ENCODE measurements around the gene MGRN1.

MGRN1 gene

DNA sequence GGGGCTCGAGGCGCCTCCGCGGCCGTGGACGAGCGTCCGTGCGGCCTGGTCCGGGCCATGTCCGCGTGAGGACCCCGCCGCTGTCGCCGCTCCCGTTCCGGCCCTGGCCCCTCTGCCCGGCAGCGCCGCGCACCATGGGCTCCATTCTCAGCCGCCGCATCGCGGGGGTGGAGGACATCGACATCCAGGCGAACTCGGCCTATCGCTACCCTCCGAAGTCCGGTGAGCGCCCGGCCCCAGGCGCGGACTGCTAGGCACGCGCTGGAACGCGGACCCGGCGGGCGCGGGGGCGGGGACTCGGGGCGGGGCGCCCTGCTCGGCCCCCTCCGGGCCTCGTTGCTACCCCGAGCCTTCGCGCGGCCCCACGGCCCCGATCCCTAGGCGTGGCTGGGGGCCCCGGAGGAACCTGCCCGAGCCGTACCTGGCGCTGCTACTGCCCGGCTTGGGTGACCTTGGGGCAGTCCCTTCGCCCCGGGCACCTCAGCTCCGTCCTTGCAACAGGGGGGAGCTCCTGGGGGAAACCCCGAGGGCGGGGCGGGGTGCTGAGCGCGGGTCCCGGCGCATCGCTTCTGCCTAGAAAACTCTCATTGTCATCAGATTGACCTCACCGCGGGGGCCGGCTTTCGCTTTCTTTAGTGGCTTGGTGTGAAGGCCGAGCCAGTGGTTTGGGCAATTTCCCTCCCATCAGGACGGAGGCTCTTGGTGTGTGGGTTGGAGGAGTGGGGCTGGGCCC, 367 bp downstream of the MGRN1 start:
- peak; percentile 62 to 68 for DNase-seq (ENCODE audit: low read depth in 2 of 2)

DNA sequence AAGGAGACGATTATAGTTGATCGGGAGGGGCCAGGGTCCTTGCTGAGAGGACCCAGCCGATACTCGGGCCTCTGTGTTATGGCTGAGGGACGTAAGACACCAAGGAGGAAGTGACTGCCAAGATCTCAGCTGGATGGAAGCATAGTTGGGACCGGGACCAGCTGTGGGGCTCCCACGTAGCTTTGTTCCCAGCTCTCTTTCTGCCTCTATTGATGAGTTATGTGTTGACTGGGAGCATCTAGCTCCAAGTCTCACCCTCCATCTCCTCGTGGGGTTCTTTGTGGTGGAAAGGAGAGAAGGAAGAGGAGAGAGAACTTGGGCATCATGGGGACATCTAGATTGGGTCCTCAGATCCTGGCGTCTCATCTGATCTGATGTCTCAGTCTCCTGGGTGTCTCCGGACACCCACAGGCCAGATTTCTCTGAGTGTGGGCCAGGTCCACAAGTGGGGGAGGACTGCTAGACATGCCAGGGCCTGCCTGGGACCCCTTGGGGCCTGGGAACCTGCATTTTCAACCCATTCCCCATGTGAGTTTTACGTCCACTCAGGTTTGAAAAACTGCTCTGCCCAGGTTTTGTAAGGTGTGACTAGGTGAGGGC, 1.0 kb downstream of the MGRN1 start:
- DNase-seq (ENCODE audit: low read depth in 2 of 2): no peak

DNA sequence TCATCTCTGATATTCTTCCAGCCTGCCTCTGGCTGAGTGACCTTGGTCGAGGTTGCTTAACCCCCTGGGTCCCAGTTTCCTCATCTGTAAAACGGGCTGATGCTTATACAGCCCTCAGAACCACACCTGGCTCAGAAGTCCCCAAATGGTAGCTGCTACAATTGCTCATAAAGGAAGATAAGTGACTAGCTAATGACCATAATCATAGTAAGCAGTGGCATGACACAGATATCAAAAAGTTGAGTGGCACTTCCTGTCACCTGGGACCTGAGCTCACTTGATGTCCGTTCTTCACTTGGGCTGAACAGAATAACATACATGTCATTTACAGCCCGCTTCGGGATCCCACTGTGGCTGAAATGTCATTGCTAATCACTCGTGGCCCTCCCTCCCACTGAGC, 1.8 kb downstream of the MGRN1 start:
- DNase-seq (ENCODE audit: low read depth in 2 of 2): no peak

GRCh38 chr16:4628283-4628682, 3.7 kb downstream of the MGRN1 start:
- no peak for DNase-seq (ENCODE audit: low read depth in 2 of 2)

GRCh38 chr16:4631444-4631843, 6.8 kb downstream of the MGRN1 start:
- no peak for DNase-seq (ENCODE audit: low read depth in 2 of 2)

GRCh38 chr16:4633910-4634635, 9.4 kb downstream of the MGRN1 start:
- DNase-seq (ENCODE audit: low read depth in 2 of 2): no peak

GRCh38 chr16:4634768-4635167, 10.1 kb downstream of the MGRN1 start:
- DNase-seq (ENCODE audit: low read depth in 2 of 2): no peak

DNA sequence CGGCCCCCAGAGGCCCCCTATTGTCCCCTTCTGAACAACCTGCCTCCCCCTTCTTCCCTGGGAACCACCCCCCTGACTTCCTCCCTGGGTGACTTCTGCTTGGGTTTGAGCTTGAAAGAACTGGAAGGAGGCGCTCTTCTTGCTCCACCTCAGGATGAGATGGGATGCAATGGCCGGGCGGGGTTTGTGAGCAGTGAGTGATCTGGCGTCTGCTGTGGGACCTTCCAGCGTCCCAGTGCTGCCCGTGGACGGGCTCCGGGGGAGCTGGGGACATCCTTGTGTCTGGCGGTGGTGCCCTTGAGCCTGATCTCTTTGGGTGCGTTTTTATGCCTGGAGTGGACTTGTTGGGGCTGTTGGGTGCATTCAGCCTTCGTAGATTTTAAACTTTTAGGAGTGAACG, 11.6 kb downstream of the MGRN1 start:
- no peak for DNase-seq (ENCODE audit: low read depth in 2 of 2)

- DNase-seq (ENCODE audit: low read depth in 2 of 2): no peak
These were observed 13.0 kb downstream of the MGRN1 start for GRCh38 chr16:4637501-4638166.

DNA sequence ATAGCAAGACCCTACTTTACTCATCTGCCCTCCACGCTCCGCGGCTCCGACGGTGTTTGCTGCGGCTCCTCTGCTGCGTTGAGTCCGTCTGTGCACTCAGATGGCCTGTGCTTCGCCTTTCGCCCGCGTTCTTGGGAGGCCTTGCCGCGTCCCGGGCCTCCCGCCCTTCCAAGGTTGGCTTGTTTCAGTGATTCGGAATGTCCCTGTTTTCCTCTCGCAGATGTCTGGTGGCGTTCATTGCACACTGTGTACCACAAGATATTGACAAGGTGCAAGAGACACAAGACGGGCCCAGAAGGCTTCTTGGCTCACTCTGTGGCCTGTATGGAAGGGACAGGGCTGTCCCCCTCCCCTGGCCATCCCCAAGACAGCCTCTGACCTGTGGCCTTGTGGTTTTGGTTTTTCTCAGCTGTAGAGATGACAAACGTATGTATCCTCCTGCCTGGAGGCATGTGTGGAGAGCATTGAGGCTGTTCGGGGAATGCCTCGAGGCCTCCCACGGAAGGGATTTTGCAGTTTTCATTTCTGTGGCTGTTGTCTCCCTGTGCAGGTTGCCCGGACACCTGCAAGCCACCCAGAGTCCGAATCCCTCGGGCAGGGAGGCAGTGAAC, 15.4 kb downstream of the MGRN1 start:
- DNase-seq (ENCODE audit: low read depth in 2 of 2): no peak

GRCh38 chr16:4640572-4641305, 16.1 kb downstream of the MGRN1 start:
- DNase-seq (ENCODE audit: low read depth in 2 of 2): no peak

DNA sequence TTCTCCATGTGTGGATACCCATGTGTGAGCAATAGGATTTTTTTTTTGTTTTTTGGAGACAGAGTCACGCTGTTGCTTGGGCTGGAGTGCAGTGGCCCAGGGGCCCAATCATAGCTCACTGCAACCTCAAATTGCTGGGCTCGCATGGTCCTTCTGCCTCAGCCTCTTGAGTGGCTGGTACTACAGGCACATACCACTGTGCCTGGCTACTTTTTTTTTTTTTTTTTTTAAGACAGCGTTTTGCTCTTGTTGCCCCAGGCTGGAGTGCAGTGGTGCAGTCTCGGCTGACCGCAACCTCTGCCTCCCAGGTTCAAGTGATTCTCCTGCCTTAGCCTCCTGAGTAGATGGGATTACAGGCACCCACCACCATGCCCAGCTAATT, 16.7 kb downstream of the MGRN1 start:
- DNase-seq (ENCODE audit: low read depth in 2 of 2): no peak

DNA sequence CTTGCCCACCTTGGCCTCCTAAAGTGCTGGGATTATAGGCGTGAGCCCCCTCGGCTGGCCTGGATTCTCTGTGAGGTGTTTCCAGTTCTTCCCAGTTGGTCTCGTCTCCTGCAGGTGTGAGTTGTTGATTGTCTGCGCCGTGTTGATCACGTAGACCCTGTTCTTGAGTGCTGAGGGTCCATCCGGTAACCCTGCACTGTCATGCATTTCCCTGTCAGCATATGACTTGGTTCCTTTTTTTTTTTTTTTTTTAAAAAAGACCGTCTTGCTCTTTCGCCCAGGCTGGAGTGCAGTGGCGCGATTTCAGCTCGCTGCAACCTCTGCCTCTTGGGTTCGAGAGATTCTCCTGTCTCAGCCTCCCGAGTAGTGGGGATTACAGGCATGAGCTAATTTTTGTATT, 17.3 kb downstream of the MGRN1 start:
- DNase-seq (ENCODE audit: low read depth in 2 of 2): no peak

DNA sequence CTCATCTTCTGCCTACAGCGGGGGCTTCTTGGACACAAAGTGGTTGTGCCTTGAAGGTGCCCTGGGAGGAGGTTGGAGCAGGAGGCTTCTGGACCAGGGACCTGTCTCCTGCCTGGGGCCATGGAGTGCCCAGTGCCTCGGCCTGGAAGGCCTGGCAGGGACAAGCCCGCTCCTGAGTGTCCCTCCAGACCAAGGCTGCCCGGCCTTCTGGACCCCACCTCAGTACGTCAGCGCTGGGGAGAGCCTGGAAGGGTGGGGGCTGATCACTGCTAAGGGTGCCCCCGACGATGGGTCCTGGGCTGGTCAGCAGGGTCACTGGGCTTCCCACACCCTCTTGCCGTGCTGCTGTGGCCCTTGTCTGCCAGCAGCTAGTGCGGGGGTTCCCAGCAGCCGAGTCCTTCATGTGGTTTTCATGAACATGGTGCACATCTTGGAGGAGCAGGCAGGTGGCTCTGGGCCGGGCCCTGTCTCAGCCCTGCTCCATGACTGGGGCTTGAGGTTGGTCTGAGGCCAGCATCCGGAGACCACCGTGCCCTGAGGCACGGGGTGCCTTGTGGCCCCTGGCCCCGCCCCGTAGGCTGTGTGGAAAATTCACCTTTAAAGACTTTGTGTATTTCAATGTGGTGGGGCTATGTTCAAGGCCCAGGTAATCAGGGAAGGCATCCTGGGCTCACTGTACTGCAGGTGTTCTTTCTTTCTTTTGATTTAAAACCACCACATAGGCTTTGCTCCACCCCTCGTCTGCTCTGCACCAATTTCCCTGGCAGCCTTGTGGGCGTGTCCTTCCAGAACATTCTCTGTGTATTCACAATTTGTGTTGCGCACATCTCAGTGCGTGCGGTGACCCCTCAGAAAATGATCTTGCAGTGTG, 22.4 kb downstream of the MGRN1 start:
- DNase-seq (ENCODE audit: low read depth in 2 of 2): no peak

DNA sequence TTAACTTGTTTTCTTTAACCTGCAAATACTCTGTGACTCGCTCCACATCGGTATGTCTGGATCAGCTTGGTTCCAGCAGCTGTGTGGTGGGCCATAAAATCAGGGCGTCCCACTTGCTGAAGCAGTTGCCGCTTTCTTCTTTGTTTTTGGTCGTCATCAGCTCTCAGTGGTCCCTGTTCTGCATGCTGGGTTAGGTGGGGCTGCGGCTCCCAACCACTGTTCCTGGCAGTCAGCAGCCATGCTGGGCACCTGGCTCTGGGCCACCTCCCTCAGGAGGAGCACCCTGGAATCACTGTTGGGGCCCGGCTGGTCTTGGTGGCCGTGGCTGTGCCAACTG, 23.0 kb downstream of the MGRN1 start:
- DNase-seq (ENCODE audit: low read depth in 2 of 2): no peak

GRCh38 chr16:4648917-4649316, 24.3 kb downstream of the MGRN1 start:
- no peak for DNase-seq (ENCODE audit: low read depth in 2 of 2)

GRCh38 chr16:4649744-4650442, 25.3 kb downstream of the MGRN1 start:
- no peak for DNase-seq (ENCODE audit: low read depth in 2 of 2)

DNA sequence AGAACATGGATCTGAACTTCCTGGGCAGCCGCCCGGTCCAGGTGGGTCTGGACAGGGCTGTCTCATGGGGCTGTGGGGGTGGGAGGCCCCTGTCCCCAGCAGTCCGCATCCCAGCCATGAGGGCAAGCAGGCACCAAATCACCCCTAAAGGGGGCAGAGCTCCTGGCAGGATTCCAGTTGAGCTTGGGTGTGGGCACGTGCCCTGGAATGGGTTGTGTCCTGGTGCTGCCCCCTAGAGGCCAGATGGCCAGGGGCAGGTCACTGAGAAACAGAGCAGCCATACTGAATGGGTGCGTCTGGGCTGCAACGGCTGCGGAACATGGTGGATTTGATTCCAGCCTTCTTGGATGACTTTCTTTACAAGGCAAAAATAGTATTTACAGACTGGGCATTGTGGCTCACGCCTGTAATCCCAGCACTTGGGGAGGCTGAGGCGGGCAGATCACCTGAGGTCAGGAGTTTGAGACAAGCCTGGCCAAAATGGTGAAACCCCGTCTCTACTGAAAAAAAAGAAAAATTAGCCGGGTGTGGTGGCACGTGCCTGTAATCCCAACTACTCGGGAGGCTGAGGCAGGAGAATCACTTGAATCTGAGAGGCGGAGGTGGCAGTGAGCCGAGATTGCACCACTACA, 25.9 kb downstream of the MGRN1 start:
- peak; percentile 62 to 75 for DNase-seq (ENCODE audit: low read depth in 2 of 2)

DNA sequence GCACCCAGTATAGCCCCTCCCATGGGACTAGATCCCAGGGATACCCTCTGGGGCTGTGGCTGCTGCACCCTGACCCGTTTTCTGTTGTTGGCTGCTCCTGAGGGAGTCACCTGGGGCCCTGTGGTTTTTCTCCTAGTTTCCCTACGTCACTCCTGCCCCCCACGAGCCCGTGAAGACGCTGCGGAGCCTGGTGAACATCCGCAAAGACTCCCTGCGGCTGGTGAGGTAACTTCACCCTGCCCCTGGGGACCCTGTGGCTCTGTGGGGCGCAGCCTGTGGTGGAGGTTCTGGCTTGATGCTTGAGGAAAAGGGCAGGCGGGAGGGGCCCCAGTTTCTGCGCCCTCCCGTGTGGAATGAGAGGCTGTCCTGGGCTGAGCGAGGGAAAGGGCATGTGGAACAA, 27.2 kb downstream of the MGRN1 start:
- DNase-seq (ENCODE audit: low read depth in 2 of 2): no peak

GRCh38 chr16:4652561-4652960, 27.9 kb downstream of the MGRN1 start:
- DNase-seq (ENCODE audit: low read depth in 2 of 2): no peak

All from stimulated activated CD4-positive, alpha-beta T cell treated with anti-CD3 and anti-CD28 coated beads, Interleukin-15, amount 100 ng/mL, for 48 hours (primary cell).